IMR-90 (cell line): ENCODE results near the gene SPARCL1. TPM values are rescaled to one million over a fixed set of nuclear protein-coding genes. Genes with fewer than 3 reads are reported as not detected.

Experiments used
- ATAC-seq: fragments of 200-7000 bp; cut with Tn5 transposase; 2 replicates; pipeline ENCODE4 v1.9.1; 2020; ENCODE audit warnings: low read depth, mild to moderate bottlenecking, moderate library complexity
- BruUV-seq: library from RNA; stranded (reverse); fragments of 400-500 nt; replicated peaks from 2 replicates; lab custom pipeline; 2021; lab: Mats Ljungman, UMichigan
- CTCF ChIA-PET: fragments of 300-600 bp; formaldehyde crosslinking; extraction: SDS; loops from one replicate; lab custom pipeline; 2021; ENCODE audit warnings: antibody characterized with exemption; lab: Yijun Ruan, JAX
- POLR2A ChIA-PET: fragments of 300-600 bp; sonication (Branson Sonifier 250); formaldehyde crosslinking; loops from one replicate; lab custom pipeline; 2022; ENCODE audit warnings: antibody characterized with exemption; ENCODE audit not compliant: unreplicated experiment; lab: Charles Lee
- DNase-seq: peaks from one replicate; pipeline ENCODE4 v3.0.0; 2013
- H2AFZ ChIP-seq: replicated peaks from 2 replicates; pipeline ENCODE3; 2013; ENCODE audit warnings: low read length, mild to moderate bottlenecking; ENCODE audit not compliant: poor library complexity
- H2AK5ac ChIP-seq: 2 replicates; pipeline ENCODE4 v1.6.1; 2013; ENCODE audit warnings: low read depth, low read length, inconsistent platforms
- H2AK9ac ChIP-seq: replicated peaks from 2 replicates; pipeline ENCODE3; 2013; ENCODE audit warnings: mild to moderate bottlenecking, low read depth, low read length, moderate library complexity; ENCODE audit not compliant: poor library complexity
- H2BK120ac ChIP-seq: 2 replicates; pipeline ENCODE4 v1.6.1; 2013; ENCODE audit warnings: low read depth, low read length, inconsistent platforms
- H2BK15ac ChIP-seq: 3 replicates; pipeline ENCODE4 v1.6.1; 2013; ENCODE audit warnings: low read depth, low read length, inconsistent platforms
- H2BK20ac ChIP-seq: 2 replicates; pipeline ENCODE4 v1.6.1; 2013; ENCODE audit warnings: low read depth, mild to moderate bottlenecking, inconsistent platforms, low read length, moderate library complexity
- H2BK5ac ChIP-seq: 2 replicates; pipeline ENCODE4 v1.6.1; 2013; ENCODE audit warnings: mild to moderate bottlenecking, low read depth, low read length, inconsistent platforms; ENCODE audit not compliant: poor library complexity, severe bottlenecking
- H3K14ac ChIP-seq: replicated peaks from 2 replicates; pipeline ENCODE4 v1.6.1; 2013; ENCODE audit warnings: low read depth, low read length, inconsistent platforms
- H3K18ac ChIP-seq: 2 replicates; pipeline ENCODE4 v1.6.1; 2013; ENCODE audit warnings: low read depth, low read length, control low read depth
- H3K23ac ChIP-seq: 2 replicates; pipeline ENCODE4 v1.6.1; 2013; ENCODE audit warnings: low read depth, low read length, inconsistent platforms
- H3K27ac ChIP-seq: 2 replicates; pipeline ENCODE4 v1.5.1; 2013; ENCODE audit warnings: mild to moderate bottlenecking, control low read depth, low read length; ENCODE audit not compliant: insufficient read depth
- H3K27me3 ChIP-seq: 2 replicates; pipeline ENCODE4 v1.6.1; 2013; ENCODE audit warnings: low read length; ENCODE audit not compliant: control insufficient read depth, insufficient read depth
- H3K36me3 ChIP-seq: 2 replicates; pipeline ENCODE4 v1.6.1; 2013; ENCODE audit warnings: low read length, mixed read lengths; ENCODE audit not compliant: control insufficient read depth, insufficient read depth
- H3K4ac ChIP-seq: 2 replicates; pipeline ENCODE4 v1.6.1; 2013; ENCODE audit warnings: low read depth, low read length, inconsistent platforms
- H3K4me1 ChIP-seq: 2 replicates; pipeline ENCODE4 v1.6.1; 2013; ENCODE audit warnings: low read length, mixed read lengths; ENCODE audit not compliant: control insufficient read depth, insufficient read depth
- H3K4me2 ChIP-seq: 2 replicates; pipeline ENCODE4 v1.6.1; 2013; ENCODE audit warnings: low read depth, mild to moderate bottlenecking, control low read depth, low read length, moderate library complexity
- H3K4me3 ChIP-seq: 2 replicates; pipeline ENCODE4 v1.5.1; 2013; ENCODE audit warnings: low read depth, mild to moderate bottlenecking, control low read depth, low read length, moderate library complexity; ENCODE audit not compliant: insufficient read depth
- H3K56ac ChIP-seq: 2 replicates; pipeline ENCODE4 v1.6.1; 2013; ENCODE audit warnings: low read length, inconsistent platforms; ENCODE audit not compliant: insufficient read depth; ENCODE audit errors: extremely low read depth
- H3K79me1 ChIP-seq, 2 experiments: 2 replicates each; pipeline ENCODE4 v1.6.1; 2013; ENCODE audit warnings: low read length in 2 of 2, inconsistent platforms in 1 of 2, low read depth in 1 of 2
- H3K9ac ChIP-seq: 2 replicates; pipeline ENCODE4 v1.6.1; 2013; ENCODE audit warnings: low read depth, low read length, control low read depth
- H3K9me1 ChIP-seq: 2 replicates; pipeline ENCODE4 v1.6.1; 2013; ENCODE audit warnings: low read length, inconsistent platforms; ENCODE audit not compliant: insufficient read depth
- H3K9me3 ChIP-seq: 2 replicates; pipeline ENCODE4 v1.6.1; 2013; ENCODE audit warnings: low read length; ENCODE audit not compliant: control insufficient read depth, insufficient read depth
- H4K20me1 ChIP-seq: 2 replicates; pipeline ENCODE4 v1.6.1; 2013; ENCODE audit warnings: low read length, inconsistent platforms; ENCODE audit not compliant: insufficient read depth
- H4K5ac ChIP-seq: 2 replicates; pipeline ENCODE4 v1.6.1; 2013; ENCODE audit warnings: mild to moderate bottlenecking, low read depth, low read length, control low read depth
- H4K8ac ChIP-seq, 2 experiments: 2 replicates each; pipeline ENCODE4 v1.6.1; 2013; ENCODE audit warnings: low read depth in 2 of 2, low read length in 2 of 2, control low read depth in 1 of 2, inconsistent platforms in 1 of 2
- H4K91ac ChIP-seq: 2 replicates; pipeline ENCODE4 v1.6.1; 2013; ENCODE audit warnings: low read depth, low read length, inconsistent platforms; ENCODE audit not compliant: insufficient read depth
- BHLHE40 ChIP-seq: fragments of 150-350 bp; IDR thresholded peaks from 2 replicates; pipeline ENCODE4 v1.6.1; 2016; ENCODE audit warnings: mild to moderate bottlenecking, low read depth, low read length
- CEBPB ChIP-seq: IDR thresholded peaks from 2 replicates; pipeline ENCODE4 v1.6.1; 2012; ENCODE audit warnings: low read depth, low read length, improper control_type of control experiment
- CHD1 ChIP-seq: IDR thresholded peaks from 2 replicates; pipeline ENCODE4 v1.6.1; 2012; ENCODE audit warnings: low read depth, low read length, improper control_type of control experiment
- CTCF ChIP-seq: conservative IDR thresholded peaks from 2 replicates; pipeline ENCODE4 v1.5.1; 2012; ENCODE audit warnings: mild to moderate bottlenecking, low read depth, low read length, improper control_type of control experiment
- FOS ChIP-seq: fragments of 150-350 bp; IDR thresholded peaks from 2 replicates; pipeline ENCODE4 v1.6.1; 2016; ENCODE audit warnings: low read depth, low read length
- MAFK ChIP-seq: IDR thresholded peaks from 2 replicates; pipeline ENCODE4 v1.6.1; 2012; ENCODE audit warnings: low read depth, low read length, improper control_type of control experiment
- MAZ ChIP-seq: IDR thresholded peaks from 2 replicates; pipeline ENCODE4 v1.6.1; 2012; ENCODE audit warnings: low read depth, mild to moderate bottlenecking, low read length, improper control_type of control experiment, moderate library complexity, borderline replicate concordance
- MXI1 ChIP-seq: IDR thresholded peaks from 2 replicates; pipeline ENCODE4 v1.6.1; 2012; ENCODE audit warnings: low read depth, mild to moderate bottlenecking, low read length, moderate library complexity, borderline replicate concordance
- NFE2L2 ChIP-seq: fragments of 150-350 bp; IDR thresholded peaks from 2 replicates; pipeline ENCODE4 v1.6.1; 2016; ENCODE audit warnings: low read depth, mild to moderate bottlenecking, low read length
- POLR2A ChIP-seq: IDR thresholded peaks from 2 replicates; pipeline ENCODE4 v1.6.1; 2012; ENCODE audit warnings: mild to moderate bottlenecking, low read depth, low read length
- RAD21 ChIP-seq: IDR thresholded peaks from 2 replicates; pipeline ENCODE4 v1.6.1; 2012; ENCODE audit warnings: low read length, improper control_type of control experiment
- RCOR1 ChIP-seq: IDR thresholded peaks from 2 replicates; pipeline ENCODE4 v1.6.1; 2012; ENCODE audit warnings: mild to moderate bottlenecking, low read length, improper control_type of control experiment; ENCODE audit not compliant: insufficient replicate concordance
- RFX5 ChIP-seq: IDR thresholded peaks from 2 replicates; pipeline ENCODE4 v1.8.0; 2012; ENCODE audit warnings: low read depth, mild to moderate bottlenecking, low read length, moderate library complexity
- SMC3 ChIP-seq: fragments of 150-350 bp; IDR thresholded peaks from 2 replicates; pipeline ENCODE4 v1.6.1; 2016; ENCODE audit warnings: low read depth, mild to moderate bottlenecking, antibody characterized with exemption, low read length, moderate library complexity
- USF2 ChIP-seq: fragments of 150-350 bp; IDR thresholded peaks from 2 replicates; pipeline ENCODE4 v1.6.1; 2017; ENCODE audit warnings: mild to moderate bottlenecking, antibody characterized with exemption, low read length, low read depth
- WGBS, 2 experiments: methylation state at CpG; one replicate each; pipeline versions ENCODE4 v1.1.5 to v1.1.7; 2013; ENCODE audit warnings: missing lambda C conversion rate in 2 of 2; ENCODE audit not compliant: insufficient read length in 1 of 2; ENCODE audit errors: extremely low coverage in 2 of 2; 5-methylcytosine and 5-hydroxymethylcytosine counted together
- dilution Hi-C: fragments of 300-500 bp; cut with HindIII; formaldehyde crosslinking; loops from one replicate; pipeline ENCODE4 v1.14.3; 2018; ENCODE audit warnings: low sequenced_read_pairs; ENCODE audit not compliant: unreplicated experiment
- in situ Hi-C: fragments of 300-500 bp; cut with MboI; formaldehyde crosslinking; loops from 3 replicates; pipeline ENCODE4 v1.14.3; 2019; ENCODE audit warnings: low sequenced_read_pairs, inconsistent platforms, mixed read lengths
- intact Hi-C: fragments of 100-400 bp; cut with micrococcal nuclease; formaldehyde crosslinking; loops from 2 replicates; pipeline ENCODE4 v1.10.0; 2022
- polyA plus RNA-seq, 3 experiments: library from polyadenylated mRNA; depleted of rRNA; stranded (reverse); fragments of >200 nt; gene quantifications; 2 replicates each; pipeline ENCODE4 v1.2.3, GENCODE V29; 2012; ENCODE audit warnings: low replicate concordance in 1 of 3
- total RNA-seq: library from RNA; depleted of rRNA; stranded (reverse); fragments of >200 nt; gene quantifications from 2 replicates; pipeline ENCODE4 v1.2.3, GENCODE V29; 2012
- TF ChIP-seq, protein P1 (sequence below): fragments of 150-350 bp; IDR thresholded peaks from 2 replicates; pipeline ENCODE4 v1.6.1; 2016; ENCODE audit warnings: low read depth, mild to moderate bottlenecking, low read length, moderate library complexity, borderline replicate concordance

Gene SPARCL1
- total and polyA plus RNA-seq, 2 of the 4 experiments (the other 2 are of a cell fraction): not detected

- no peak overlapping the region for H2BK15ac ChIP-seq
- H2AFZ ChIP-seq: no peak overlapping the region
- H2BK5ac ChIP-seq: no peak overlapping the region
- no peak overlapping the region for H3K4me3 ChIP-seq
- no peak overlapping the region; the same call in 1 of the 2 replicates for H2AK5ac ChIP-seq
- no peak overlapping the region for H2BK20ac ChIP-seq
- intact Hi-C loops (no loop called here), in situ Hi-C loops (no loop called here), dilution Hi-C loops (no loop called here)
- H3K4ac ChIP-seq: no peak overlapping the region
- no peaks in the 10 kb centered on the region for H3K27me3 ChIP-seq
- no peak for ATAC-seq
- no peak overlapping the region for H3K18ac ChIP-seq
- H3K9me1 ChIP-seq: no peaks in the 10 kb centered on the region
- no peak overlapping the region for H3K23ac ChIP-seq
- H4K91ac ChIP-seq: no peak overlapping the region
- no peaks in the 10 kb centered on the region for H4K20me1 ChIP-seq
- H3K27ac ChIP-seq: no peak overlapping the region
- no peaks in the 10 kb centered on the region for H3K9me3 ChIP-seq
- no peak overlapping the region for H2BK120ac ChIP-seq
- no peak for DNase-seq
- CTCF ChIA-PET: interaction anchor here (1.0 to 1.1 kb wide), 2 partner anchors 14 to 352 kb away, joined by 3 read pairs; no protein-coding TSS in a partner anchor
- POLR2A ChIA-PET: interaction anchor here (0.6 kb wide), 1 partner anchor 40 kb away, joined by 13 read pairs; no protein-coding TSS in a partner anchor
- no peaks in the 10 kb centered on the region for H3K79me1 ChIP-seq
- TF ChIP-seq MAFK (no peak), RAD21 (no peak), USF2 (no peak), RFX5 (no peak), NFE2L2 (no peak), RCOR1 (no peak), BHLHE40 (no peak), MAZ (no peak), CEBPB (no peak), FOS (no peak), SMC3 (no peak), POLR2A (no peak), CHD1 (no peak), CTCF (no peak), MXI1 (no peak)
- TF ChIP-seq, protein P1, sequence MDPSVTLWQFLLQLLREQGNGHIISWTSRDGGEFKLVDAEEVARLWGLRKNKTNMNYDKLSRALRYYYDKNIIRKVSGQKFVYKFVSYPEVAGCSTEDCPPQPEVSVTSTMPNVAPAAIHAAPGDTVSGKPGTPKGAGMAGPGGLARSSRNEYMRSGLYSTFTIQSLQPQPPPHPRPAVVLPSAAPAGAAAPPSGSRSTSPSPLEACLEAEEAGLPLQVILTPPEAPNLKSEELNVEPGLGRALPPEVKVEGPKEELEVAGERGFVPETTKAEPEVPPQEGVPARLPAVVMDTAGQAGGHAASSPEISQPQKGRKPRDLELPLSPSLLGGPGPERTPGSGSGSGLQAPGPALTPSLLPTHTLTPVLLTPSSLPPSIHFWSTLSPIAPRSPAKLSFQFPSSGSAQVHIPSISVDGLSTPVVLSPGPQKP: no peak
- H3K36me3 ChIP-seq: no peaks in the 10 kb centered on the region
- no TSS peak for BruUV-seq
- H4K5ac ChIP-seq: no peak overlapping the region
- no peaks in the 10 kb centered on the region for H3K4me1 ChIP-seq
- no peak overlapping the region for H4K8ac ChIP-seq
- H3K9ac ChIP-seq: no peak overlapping the region
- no peak overlapping the region for H3K14ac ChIP-seq
- WGBS, 2 experiments: no CpG with 5 or more reads among the region's 3 CpGs
- no peak overlapping the region for H3K4me2 ChIP-seq
- H3K56ac ChIP-seq: no peak overlapping the region
- no peak overlapping the region for H2AK9ac ChIP-seq
Observed at GRCh38 chr4:87497578-87497977, 31.6 kb downstream of the SPARCL1 start.
